HG03064 (cell line): Measurements from ENCODE around the gene RGS12.

ENCODE experiments used
- ATAC-seq: cut with Tn5 transposase; IDR thresholded peaks from one replicate; pipeline ENCODE4 v1.9.1; 2021; ENCODE audit warnings: low read depth; ENCODE audit not compliant: unreplicated experiment

The RGS12 gene

DNA sequence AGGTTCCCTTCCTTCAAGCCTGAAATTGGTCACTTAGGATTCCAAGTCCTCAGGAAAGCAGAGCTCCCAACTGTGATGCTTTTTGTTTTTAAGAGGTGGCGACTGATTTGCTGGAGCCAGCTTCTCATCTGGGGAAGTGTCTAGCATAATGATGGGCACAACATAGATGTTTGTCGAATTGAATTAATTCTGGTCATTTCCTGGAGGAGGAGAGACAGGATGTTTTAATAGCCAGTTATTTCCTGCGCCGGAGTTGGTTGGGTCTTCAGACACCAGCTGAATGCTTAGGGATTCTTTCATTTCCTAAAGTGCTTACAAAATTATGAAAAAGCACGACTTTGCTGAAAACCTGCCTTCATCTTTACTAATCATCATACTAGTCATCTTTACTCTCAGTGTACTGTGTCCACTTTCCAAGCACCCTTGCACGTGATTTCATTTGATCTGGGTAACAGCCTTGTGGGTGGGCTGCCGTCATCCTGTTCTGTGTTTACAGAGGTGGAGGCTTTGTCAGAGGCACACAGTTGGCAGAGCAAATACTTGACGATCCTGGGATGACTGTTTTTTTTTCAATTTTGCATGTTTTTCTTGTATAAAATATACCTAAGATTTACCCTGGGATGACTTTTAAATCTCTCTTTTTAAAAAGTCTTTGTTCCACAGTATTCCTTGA lies 49.5 kb downstream of the RGS12 start:
- ATAC-seq, result no peak
